ENCODE results near the gene SMYD3.

- TF ChIP-seq CTCF (conservative IDR thresholded peaks at IDR 0.05) (no peak), ZFX (IDR thresholded peaks at IDR 0.05) (no peak)
Observed at GRCh38 chr1:245942856-245943255, 564.2 kb downstream of the SMYD3 start.

Measured in C4-2B (cell line).